GM19452 (cell line): ENCODE results near the gene CDCA5.

ENCODE experiments used
- ATAC-seq: cut with Tn5 transposase; IDR thresholded peaks from one replicate; pipeline ENCODE4 v1.9.1; 2021; ENCODE audit not compliant: unreplicated experiment

The CDCA5 gene

DNA sequence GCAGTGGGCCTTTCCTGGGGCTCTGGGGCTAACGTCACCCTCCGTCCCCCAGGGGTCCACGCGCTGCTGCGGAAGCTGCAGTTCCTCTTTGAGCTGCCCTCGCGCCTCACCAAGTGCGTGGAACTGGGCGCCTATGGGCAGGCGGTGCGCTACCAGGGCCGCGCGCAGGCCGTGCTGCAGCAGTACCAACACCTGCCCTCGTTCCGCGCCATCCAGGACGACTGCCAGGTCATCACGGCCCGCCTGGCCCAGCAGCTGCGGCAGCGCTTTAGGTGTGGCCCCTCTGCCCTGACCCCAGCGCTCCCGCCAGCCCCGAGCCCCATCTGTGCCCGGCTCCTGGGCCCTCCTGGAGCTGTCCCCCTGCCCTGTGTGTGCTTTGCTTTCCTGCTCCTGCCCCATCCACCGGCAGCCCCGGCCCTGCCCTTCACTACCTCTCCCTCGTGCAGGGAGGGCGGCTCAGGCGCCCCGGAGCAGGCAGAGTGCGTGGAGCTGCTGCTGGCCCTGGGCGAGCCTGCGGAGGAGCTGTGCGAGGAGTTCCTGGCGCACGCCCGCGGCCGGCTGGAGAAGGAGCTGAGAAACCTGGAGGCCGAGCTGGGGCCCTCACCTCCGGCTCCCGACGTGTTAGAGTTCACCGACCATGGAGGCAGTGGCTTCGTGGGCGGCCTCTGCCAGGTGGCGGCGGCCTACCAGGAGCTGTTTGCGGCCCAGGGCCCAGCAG lies 24.1 kb upstream of the CDCA5 start:
- ATAC-seq = no peak

DNA sequence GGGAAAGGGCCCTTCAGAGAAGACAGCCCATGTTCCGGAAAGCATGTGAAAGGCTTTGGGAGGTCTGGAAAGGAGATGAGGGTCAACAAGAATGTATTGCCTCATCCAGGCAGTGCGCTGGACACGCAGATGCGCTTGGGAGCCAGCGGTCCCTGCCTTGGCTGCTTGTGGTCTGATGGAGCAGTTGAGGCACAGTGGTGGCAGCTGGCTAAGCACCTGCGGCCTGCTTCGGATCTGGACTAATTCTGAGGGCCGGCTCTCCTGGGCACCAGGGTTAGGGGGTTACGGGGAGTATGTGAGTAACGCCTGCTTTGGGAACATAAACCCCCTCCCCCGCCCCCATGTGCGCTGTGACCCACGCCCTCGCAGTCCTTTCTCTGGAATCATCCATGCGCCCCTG lies 23.2 kb upstream of the CDCA5 start:
- ATAC-seq = no peak

DNA sequence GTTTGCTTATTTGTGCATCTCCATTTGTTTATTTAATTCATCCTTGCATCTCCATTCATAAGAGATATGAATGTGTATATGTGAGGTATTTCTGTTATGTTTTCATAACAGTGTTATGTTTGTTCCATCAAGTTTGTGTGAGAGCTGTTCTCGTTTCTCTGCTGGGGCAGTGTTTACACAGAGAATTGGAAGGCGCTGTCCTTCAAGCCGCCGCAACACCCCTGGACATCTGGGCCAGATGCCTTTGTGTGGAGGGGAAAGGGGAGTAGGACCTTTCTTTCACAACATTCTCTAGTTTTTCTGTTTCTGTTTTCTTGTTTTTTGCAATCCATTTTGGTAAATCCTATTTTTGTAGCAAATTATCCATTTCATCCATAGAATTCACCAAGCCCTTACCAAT lies 20.8 kb upstream of the CDCA5 start:
- no peak for ATAC-seq

DNA sequence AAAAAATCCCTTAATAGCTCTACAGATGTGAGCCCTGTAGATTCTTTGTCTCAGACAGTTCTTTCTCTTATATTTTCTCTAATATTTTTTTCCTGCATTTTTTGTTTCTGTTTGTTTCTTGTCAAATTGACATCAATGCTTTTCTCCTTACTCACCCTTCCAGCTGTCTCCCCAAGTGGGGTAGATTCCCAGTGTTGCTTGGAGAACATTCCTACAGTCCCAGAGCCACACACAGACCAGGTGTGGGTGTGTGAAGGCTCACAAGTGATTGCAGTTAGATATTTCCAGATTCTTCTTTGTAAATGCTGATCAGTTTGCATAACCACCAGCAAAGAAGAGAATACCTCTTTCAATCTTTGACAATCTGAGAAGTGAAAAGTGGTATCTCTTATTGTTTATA lies 19.6 kb upstream of the CDCA5 start:
- ATAC-seq = no peak

DNA sequence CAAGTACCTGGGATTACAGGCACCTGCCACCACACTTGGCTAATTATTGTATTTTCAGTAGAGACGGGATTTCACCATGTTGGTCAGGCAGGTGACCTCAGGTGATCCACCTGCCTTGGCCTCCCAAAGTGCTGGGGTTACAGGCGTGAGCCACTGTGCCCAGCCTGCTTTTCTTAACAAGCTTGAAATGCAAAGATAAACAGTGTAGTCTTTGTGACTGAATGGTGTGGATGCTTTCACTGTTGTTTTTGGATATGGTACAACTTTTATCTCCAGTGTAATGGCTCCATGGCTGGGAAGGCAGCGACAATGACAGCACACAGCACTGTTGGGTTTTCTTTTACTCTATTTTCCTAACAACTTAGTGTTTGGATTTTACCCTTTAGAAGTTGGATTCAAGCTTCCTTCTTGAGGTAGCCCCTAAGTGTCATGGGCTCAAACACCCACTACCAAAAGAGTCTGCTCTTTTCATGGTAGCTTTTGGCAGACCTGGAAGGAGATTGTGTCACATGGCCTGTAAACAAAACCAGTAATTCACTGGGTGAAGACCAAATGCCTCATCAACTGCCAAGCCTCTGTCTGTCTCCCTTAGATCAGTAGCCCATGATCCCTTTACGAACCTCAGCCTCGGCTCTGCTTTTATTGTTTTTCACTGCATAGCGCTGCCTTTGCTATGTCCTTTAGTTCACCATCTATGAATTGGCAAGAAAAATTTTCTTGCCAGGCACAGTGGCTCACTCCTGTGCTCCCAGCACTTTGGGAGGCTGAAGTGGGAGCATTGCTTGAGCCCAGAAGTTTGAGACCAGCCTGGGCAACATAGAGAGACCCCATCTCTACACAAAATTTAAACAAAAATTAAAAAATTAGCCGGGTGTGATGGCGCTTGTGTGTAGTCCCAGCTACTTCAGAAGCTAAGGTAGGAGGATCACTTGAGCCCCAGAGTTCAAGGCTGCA lies 18.6 kb upstream of the CDCA5 start:
- no peak for ATAC-seq

DNA sequence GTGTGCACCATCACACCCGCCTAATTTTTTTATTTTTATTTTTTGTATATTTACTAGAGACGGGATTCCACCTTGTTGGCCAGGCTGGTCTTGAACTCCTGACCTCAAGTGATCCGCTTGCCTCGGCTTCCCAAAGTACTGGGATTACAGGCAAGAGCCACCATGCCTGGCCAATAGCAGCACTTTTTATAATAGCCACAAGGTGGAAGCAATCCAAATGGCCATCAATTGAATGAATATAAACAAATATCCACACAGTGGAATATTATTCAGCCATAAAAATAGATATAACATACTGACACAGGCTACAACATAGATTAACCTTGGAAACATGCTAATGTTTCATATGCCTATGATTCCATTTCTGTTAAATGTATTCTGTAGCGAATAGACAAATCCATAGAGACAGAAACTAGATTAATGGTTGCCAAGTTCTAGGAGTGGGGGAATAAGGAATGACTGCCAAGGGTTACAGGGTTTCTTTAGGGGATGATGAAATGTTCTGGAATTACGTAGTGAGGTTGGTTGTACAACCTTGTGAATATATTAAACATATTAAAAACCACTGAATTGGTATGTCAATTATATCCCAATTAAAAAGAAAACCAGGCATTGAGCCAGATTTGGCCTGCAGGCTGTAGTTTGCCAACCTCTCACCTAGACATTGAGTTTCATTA lies 17.0 kb upstream of the CDCA5 start:
- no peak for ATAC-seq

DNA sequence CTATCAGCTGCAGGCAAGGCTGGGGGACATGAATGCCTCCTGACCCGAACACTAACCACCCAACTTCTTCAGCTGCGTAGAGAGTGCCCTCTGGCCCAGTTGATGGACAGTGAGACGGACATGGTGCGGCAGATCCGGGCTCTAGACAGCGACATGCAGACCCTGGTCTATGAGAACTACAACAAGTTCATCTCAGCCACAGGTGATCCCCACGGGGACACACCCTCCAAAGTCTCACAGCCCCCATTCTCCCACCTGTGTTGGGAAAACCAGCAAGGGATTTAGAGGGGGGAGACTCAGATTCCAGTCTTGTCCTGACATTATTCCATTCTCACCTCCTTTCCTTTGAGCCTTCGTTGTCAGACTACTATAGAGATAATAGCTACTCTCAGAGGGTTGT lies 13.1 kb upstream of the CDCA5 start:
- ATAC-seq = no peak

DNA sequence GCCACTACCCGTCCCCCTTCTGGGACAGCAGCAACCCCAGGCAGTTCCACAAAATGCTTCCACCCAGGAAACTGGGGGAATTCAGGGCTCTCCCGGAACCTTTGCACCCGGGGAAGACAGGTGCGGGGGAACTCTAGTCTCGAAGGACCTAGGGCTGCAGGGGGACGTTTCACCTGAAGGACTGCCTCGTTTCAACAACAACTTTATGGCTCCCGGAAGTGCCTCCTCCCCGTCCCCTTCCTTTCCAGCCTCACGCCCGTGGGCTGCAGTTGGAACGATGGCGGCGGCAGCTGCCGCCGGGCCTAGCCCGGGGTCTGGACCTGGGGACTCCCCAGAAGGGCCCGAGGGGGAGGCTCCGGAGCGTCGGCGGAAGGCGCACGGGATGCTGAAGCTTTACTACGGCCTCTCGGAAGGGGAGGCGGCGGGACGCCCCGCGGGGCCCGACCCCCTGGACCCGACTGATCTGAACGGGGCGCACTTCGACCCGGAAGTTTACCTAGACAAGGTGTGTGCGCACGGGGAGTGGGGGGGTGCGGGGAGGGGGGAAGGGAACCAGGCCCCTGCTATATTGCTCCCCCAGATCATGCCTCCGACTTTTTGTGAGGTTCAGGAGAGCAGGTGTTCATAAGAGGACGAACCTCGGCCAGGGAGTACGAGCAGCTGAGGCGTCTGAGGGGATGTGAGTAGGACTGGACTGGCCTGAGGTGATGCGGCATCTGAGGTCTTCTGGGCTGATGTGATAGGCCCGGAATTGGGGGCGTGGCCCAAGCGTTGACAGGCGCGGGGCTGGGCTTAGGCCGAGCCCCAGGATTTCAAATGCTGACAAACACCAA lies 12.3 kb upstream of the CDCA5 start, which contains the start of gene VPS51:
VPS51 (plus strand) TSS at position 241 of the 833 bp plus-strand sequence; CDS start at position 278, 37 bp downstream.
- peak; percentile 81 for ATAC-seq

DNA sequence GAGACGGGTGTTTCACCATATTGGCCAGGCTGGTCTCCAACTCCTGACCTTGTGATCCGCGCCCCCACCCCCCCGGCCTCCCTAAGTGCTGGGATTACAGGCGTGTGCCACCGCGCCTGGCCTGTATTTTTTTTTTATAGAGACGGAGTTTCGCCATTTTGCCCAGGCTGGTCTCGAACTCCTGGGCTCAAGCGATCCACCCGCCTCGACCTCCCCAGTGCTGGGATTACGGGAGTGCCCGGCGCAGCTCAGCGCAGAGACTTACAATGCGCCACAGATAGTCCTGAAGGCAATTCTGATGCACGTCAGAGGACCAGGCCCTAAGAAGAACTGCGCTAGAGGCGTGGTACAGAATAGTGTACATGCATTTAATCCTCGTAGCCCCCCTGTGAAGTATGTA lies 11.6 kb upstream of the CDCA5 start:
- no peak for ATAC-seq

DNA sequence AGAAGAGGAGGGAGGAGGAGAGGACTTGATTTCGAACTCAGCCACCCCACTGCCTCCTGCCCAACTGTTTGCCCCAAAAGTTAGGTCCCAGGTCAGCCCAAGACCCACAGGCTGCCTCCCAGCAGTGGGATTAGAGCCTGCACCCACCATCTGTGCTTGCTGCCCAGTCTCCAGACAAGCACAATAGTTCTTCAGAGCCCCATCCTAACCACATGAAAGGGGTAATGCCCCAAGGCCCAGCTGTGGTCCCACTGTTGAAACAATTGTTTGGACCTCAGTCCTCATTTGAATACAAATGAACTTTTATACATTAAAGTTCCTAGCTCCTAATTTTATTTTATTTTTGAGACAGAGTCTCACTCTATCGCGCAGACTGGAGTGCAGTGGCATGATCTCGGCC lies 6.8 kb upstream of the CDCA5 start:
- ATAC-seq = no peak

DNA sequence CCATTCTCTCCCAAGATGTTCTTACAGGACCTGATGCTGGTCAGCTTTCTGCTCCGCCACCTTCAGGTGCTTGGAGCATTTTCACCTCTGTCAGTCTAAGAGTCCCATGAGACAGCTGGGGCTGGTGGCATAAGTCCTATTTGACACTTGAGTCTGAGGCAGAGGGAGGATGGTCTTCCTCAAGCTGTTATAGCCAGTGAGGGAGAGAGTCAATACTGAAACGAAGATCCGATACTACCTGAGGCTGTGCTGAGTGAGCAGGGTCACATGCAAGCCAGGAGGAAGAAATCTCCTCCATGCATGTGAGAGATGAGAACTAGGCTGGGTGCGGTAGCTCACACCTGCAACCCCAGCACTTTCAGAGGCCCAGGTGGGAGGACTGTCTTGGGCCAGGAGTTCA lies 5.8 kb upstream of the CDCA5 start:
- ATAC-seq = no peak

DNA sequence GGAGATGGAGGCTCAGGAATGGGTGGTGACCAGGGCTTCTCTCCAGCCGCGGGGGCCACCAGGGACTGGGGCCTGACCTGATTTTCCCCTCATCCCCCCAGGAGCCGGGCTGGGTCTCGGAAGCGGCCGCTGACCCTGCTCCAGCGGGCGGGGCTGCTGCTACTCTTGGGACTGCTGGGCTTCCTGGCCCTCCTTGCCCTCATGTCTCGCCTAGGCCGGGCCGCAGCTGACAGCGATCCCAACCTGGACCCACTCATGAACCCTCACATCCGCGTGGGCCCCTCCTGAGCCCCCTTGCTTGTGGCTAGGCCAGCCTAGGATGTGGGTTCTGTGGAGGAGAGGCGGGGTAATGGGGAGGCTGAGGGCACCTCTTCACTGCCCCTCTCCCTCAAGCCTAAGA lies 4.0 kb upstream of the CDCA5 start:
- no peak for ATAC-seq

DNA sequence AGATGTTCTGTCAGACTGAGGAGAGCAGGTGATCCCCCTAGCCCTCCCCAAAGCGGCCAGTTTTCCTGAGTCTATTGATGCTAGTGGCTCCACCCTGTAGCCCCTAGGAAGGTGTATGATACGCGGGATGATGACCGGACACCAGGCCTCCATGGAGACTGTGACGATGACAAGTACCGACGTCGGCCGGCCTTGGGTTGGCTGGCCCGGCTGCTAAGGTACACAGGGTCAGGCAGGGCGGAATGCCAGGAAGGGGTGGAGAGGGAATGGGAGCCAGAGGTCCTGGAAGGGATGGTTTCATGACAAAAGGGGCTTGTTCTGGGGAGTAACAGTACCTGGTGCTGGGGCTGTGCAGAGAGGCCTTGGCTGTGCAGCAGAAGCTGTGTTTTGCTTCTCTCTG lies 3.4 kb upstream of the CDCA5 start:
- no peak for ATAC-seq

DNA sequence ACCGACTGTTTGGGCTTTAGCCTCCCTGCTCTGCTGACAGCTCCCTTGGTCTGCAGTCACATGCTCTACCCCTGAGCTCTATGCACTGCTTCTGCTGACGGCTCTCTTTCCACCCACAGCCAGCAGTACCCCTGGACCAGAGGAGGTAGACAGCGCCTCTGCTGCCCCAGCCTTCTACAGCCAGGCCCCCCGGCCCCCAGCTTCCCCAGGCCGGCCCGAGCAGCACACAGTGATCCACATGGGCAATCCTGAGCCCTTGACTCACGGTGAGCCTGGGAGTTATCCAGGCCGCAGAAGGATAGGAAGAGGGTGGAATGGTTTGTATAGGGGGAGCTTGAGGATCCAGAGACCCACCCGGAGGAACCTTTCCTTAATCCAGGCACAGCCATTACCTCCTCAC lies 3.0 kb upstream of the CDCA5 start:
- ATAC-seq = no peak

DNA sequence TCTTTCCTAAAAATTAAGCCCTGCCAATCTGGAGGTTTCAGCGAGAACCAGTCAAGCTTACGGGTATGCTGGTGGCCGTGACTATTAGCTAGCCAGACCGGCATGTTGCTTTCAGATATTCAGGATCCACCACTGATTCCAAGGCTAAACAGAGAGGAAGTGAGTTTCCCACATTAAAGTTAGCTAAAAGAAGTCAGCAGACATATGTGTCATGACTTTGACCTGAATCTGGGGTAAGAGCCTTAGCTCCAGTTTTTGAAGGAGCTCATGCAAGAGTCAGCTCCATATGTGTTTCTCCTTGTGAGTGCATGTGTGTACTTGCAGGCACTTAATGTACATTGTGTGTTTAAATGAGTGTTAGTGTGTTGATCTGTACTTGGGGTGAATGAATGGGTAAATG lies 1.6 kb upstream of the CDCA5 start:
- ATAC-seq = no peak

DNA sequence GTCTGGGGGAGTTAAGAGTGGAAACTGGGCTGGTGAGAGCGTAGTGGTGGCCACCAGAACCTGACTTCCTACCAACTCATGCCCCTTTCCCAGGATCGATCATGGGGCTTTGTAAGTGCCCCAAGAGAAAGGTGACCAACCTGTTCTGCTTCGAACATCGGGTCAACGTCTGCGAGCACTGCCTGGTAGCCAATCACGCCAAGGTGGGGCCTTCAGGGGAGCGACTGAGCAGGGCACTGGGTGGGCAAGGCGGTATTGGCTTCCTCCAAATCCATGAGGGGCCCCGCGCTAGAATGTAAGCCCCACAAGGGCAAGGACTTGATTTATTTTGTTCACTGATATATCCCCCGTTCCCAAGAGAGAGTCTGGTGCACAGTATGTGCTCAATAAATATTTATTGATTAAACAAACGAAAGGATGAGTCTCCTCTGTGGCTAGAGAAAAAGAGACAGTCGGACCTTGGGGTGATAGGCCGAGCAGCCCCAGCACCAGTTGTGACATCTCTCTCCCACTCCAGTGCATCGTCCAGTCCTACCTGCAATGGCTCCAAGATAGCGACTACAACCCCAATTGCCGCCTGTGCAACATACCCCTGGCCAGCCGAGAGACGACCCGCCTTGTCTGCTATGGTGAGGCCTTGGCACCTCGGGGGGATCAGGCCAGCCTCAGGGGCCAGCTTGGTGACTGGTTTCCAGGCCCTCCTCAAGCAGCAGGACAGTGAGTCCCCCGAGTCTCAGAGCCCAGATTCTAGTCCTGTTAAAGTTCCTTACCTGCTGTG lies 947 bp upstream of the CDCA5 start:
- ATAC-seq = no peak

DNA sequence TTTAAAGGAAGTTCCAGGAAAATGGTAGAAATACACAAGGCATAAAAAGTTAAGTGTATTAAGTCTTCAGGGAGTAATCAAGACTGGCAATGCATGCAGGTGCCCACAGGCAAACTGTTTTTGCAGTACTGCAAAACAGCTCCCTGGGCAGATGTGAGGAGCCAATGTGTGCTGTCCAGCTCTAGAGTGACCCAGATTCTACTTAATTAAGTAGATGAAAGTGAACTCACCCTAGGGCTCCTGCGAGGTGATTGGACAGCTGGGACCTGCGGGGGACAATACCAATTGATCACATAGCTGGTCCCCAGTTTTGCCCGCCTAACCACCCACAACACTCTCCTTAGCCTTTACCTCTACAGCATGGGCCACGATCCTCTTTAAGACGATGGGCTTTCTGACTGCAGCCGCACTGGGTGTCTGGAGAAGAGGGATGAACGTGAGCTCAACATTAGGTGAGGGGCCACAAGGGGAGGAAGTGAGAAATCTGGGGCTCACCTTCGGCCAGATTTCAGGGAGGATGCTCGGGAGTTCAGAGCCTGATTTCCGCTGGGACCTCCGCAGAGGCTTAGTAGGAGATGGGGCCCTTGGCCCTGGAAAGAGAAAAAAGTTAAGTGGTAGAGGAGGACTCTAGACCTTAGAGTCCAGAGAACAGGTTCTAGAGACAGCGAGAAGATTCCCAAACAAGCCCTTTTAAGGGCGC lies 556 bp downstream of the CDCA5 start:
- no peak for ATAC-seq

DNA sequence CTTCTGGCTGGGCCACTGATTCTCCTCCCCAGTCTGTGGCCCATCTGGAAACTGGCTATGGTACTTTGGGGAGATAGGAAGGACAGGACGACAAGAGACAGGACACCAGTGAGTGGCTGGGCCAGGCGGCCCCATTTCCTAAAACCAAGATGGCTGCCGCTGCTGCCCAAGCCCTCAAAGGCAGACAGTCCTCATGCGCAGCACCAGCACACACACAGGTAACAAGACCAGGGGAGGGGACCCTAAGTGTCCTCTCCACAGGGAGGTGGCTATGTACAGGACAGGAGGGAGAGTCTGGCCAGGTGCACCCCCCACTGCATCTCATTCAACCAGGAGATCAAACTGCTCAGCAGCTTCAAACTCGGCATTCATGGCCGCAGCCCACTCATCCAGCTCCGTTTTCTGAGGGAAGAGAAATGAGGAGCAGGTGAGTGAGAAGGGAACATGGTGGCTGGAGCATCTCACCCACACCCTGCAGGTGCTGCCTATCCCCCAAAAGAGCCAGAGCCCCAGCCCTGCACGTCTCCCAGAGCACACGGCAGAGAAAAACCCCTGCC lies 5.0 kb downstream of the CDCA5 start:
- ATAC-seq = no peak

DNA sequence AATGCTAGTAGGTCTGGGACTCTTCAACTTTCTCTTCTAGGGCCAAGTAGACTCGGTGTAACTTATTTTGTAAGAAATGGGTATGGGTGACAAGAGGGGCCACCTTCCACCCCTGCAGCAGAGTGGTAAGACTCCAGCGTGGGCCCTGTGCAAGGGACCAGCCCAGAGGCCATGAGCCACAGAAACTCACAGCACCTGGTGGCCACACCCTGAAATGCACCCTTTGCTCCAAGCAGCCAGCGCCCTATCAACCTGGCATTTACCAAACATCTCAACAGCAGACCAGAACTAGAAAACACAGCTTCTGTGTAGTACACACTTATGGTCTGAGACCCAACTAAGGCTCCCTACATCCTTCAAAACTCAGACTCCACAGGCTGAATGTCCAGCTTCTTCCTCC lies 5.7 kb downstream of the CDCA5 start:
- no peak for ATAC-seq
